OCI-LY7 (cell line): ENCODE results near the gene SDK2.

ENCODE experiments used
- EZH2phosphoT487 ChIP-seq: fragments of 200-600 bp; sonication (generic); IDR thresholded peaks from 2 replicates; pipeline ENCODE4 v1.6.1; 2018; ENCODE audit warnings: low read depth, borderline replicate concordance, mild to moderate bottlenecking, mixed run types, antibody characterized with exemption, low read length, moderate library complexity, mixed read lengths
- TF ChIP-seq, protein P1 (sequence below): fragments of 200-600 bp; sonication (generic); conservative IDR thresholded peaks from 2 replicates; pipeline ENCODE4 v1.5.1; 2014; ENCODE audit warnings: mild to moderate bottlenecking, antibody characterized with exemption, low read length, moderate library complexity, mixed read lengths

DNA sequence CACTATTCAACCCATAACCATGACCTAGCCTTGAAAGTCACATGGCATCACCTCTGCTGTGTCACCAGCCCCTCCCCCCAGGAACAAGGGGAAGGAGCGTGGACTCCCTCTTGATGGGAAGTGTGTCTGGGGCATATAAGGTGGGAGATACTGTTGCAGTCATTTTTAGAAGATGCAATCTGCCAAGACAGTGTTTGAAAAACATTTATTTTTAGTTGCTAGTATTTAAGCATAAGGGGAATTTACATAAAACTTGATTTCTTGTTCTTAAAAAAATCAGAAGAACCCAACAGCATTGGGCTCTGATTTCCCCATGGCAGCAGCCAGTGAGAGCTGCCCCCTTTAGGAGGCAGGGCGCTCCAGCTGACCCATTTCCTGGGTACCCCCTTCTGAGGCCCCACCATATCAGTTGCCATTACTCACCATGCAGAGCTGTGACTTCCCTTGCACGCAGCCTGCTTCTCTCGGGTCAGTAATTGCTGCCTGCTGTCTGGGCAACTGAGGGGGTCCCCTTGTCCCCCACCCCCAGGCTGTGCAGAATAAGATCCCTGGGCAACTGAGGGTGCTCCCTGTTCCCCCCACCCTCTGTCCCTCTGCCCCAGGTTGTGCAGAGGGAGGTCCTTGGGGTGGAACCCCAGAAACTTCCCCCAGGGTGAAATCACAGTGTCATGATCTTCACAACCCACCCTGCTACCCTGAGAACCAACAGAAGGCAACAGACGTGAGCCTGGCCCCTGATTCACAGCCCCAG is 320.7 kb downstream of the SDK2 start:
- TF ChIP-seq, protein P1, sequence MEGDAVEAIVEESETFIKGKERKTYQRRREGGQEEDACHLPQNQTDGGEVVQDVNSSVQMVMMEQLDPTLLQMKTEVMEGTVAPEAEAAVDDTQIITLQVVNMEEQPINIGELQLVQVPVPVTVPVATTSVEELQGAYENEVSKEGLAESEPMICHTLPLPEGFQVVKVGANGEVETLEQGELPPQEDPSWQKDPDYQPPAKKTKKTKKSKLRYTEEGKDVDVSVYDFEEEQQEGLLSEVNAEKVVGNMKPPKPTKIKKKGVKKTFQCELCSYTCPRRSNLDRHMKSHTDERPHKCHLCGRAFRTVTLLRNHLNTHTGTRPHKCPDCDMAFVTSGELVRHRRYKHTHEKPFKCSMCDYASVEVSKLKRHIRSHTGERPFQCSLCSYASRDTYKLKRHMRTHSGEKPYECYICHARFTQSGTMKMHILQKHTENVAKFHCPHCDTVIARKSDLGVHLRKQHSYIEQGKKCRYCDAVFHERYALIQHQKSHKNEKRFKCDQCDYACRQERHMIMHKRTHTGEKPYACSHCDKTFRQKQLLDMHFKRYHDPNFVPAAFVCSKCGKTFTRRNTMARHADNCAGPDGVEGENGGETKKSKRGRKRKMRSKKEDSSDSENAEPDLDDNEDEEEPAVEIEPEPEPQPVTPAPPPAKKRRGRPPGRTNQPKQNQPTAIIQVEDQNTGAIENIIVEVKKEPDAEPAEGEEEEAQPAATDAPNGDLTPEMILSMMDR: no peak
- TF ChIP-seq EZH2phosphoT487: no peak
